ENCODE measurements around the gene IL10RB. TPM values are rescaled to one million over a fixed set of nuclear protein-coding genes. Genes with fewer than 3 reads are reported as not detected.

The IL10RB gene
- total and polyA plus RNA-seq, 2 of the 8 experiments (the other 6 are each of a cell fraction or from before 2014, with no cell fraction given), result 2.7 to 3.2 TPM

GRCh38 chr21:33339135-33339534 lies 73.0 kb downstream of the IL10RB start:
- Histone ChIP-seq H3K14ac (ENCODE audit: insufficient read length) (no peak overlapping the region), H4K91ac (replicated peaks; ENCODE audit: insufficient read length, low read length) (no peak overlapping the region), H3K4me2 (ENCODE audit: insufficient read depth in 1 of 2, low read depth in 2 of 2, low read length in 2 of 2) (no peak overlapping the region), H4K20me1 (replicated peaks in 1 of 2; ENCODE audit: control insufficient read depth in 1 of 2, insufficient read depth in 2 of 2, low read length in 2 of 2) (no peaks in the 10 kb centered on the region), H3K27ac (ENCODE audit: low read depth, low read length) (no peak overlapping the region), H2AFZ (ENCODE audit: low read length) (no peak overlapping the region), H3K9ac (replicated peaks in 1 of 4; ENCODE audit: extremely low read depth in 1 of 4, low read depth in 3 of 4, low read length in 3 of 4) (no peak overlapping the region), H3K4me1 (replicated peaks in 1 of 4; ENCODE audit: control insufficient read depth in 3 of 4, insufficient read depth in 4 of 4, low read length in 3 of 4) (no peaks in the 10 kb centered on the region), H3K79me1 (ENCODE audit: low read depth, low read length) (0 out of 2 replicates have a peak, but pooled peaks cover 2% of the 10 kb centered on the region), H2BK12ac (ENCODE audit: low read depth, low read length) (no peak overlapping the region), H3K4me3 (ENCODE audit: extremely low read depth in 1 of 4, insufficient read depth in 2 of 4, low read depth in 3 of 4, low read length in 4 of 4) (no peak overlapping the region), H3K9me3 (ENCODE audit: insufficient read depth in 2 of 2, low read depth in 1 of 2, low read length in 1 of 2) (no peaks in the 10 kb centered on the region), H3K4ac (replicated peaks; ENCODE audit: insufficient read length, low read depth, low read length) (no peak overlapping the region), H3K36me3 (ENCODE audit: control insufficient read depth in 2 of 4, insufficient read depth in 4 of 4, low read length in 3 of 4) (peaks cover 0 to 25% (median 4%) of the 10 kb centered on the region in 4 experiments; a peak in 4 of 8 replicates), H3K23ac (ENCODE audit: insufficient read length) (no peak overlapping the region), H4K5ac (ENCODE audit: insufficient read length, low read depth, low read length) (no peak overlapping the region), H3K56ac (replicated peaks; ENCODE audit: insufficient read length, low read depth, low read length) (no peak overlapping the region), H3K79me2 (ENCODE audit: control insufficient read depth in 1 of 2, insufficient read depth in 2 of 2, low read length in 2 of 2) (no peaks in the 10 kb centered on the region; a peak in 1 of 4 replicates), H2BK15ac (ENCODE audit: low read length) (no peak overlapping the region), H3K23me2 (ENCODE audit: low read depth, low read length) (no peaks in the 10 kb centered on the region), H3K18ac (ENCODE audit: extremely low read depth, low read length) (no peak overlapping the region), H2BK120ac (replicated peaks; ENCODE audit: low read depth, low read length) (no peak overlapping the region), H4K8ac (ENCODE audit: extremely low read depth, insufficient read depth, low read length) (no peak overlapping the region), H3K27me3 (replicated peaks in 1 of 4; ENCODE audit: control insufficient read depth in 3 of 4, extremely low read depth in 1 of 4, insufficient read depth in 3 of 4, low read length in 3 of 4) (no peaks in the 10 kb centered on the region), H2AK5ac (ENCODE audit: low read depth, low read length) (no peak overlapping the region), H2BK20ac (ENCODE audit: low read length) (no peak overlapping the region), H2BK5ac (ENCODE audit: low read depth, low read length) (no peak overlapping the region)
- ChIA-PET POLR2A (ENCODE audit: partially characterized antibody) (interaction anchor here (1.3 kb wide), 1 partner anchor 11 kb away, joined by 5 read pairs; no protein-coding TSS in a partner anchor), CTCF (ENCODE audit: partially characterized antibody) (interaction anchor here (1.3 to 1.4 kb wide), 2 partner anchors 9 to 22 kb away, joined by 3 to 5 read pairs; no protein-coding TSS in a partner anchor)
- FAIRE-seq (no peak), DNase-seq (ENCODE audit: low read depth in 1 of 2, low spot score in 2 of 2) (no peak)
- 76% methylated on average over 1 of the region's 1 CpG; no CpG with 5 or more reads in 1 of the 2 experiments for WGBS, 2 experiments (ENCODE audit: extremely low coverage in 1 of 2, insufficient coverage in 1 of 2, insufficient read length in 1 of 2, insufficient replicate concordance in 2 of 2, low coverage in 1 of 2, low lambda C conversion rate in 2 of 2, missing lambda C conversion rate in 1 of 2)
- TF ChIP-seq CBX8 (IDR thresholded peaks at IDR 0.05; ENCODE audit: borderline replicate concordance, low read depth, low read length) (no peak), TCF12 (IDR thresholded peaks at IDR 0.05; ENCODE audit: low read depth, low read length) (no peak), FOSL1 (IDR thresholded peaks at IDR 0.05; ENCODE audit: insufficient read depth, low read depth, low read length) (no peak), SAP30 (IDR thresholded peaks at IDR 0.05; ENCODE audit: insufficient read depth, insufficient replicate concordance, low read length) (no peak), CREB1 (IDR thresholded peaks at IDR 0.05) (no peak), BACH1 (IDR thresholded peaks at IDR 0.05; ENCODE audit: low read length) (no peak), SP2 (IDR thresholded peaks at IDR 0.05; ENCODE audit: low read length) (no peak), JUN (IDR thresholded peaks at IDR 0.05; ENCODE audit: low read depth, low read length) (no peak)

Measured in H1 (cell line).